Neutrophil (primary cell): ENCODE measurements around the gene UFSP1.
A peak's percentile ranks its signal among the peaks of the same experiment; 100 is the strongest.

Experiments
- H3K27ac ChIP-seq: fragments of 200-600 bp; sonication (generic); 2 replicates; pipeline ENCODE4 v1.5.1; 2016; ENCODE audit warnings: mild to moderate bottlenecking, moderate library complexity
- H3K27me3 ChIP-seq: fragments of 200-600 bp; sonication (generic); 2 replicates; pipeline ENCODE4 v1.6.0; 2016; ENCODE audit warnings: mild to moderate bottlenecking
- H3K36me3 ChIP-seq: fragments of 200-600 bp; sonication (generic); 2 replicates; pipeline ENCODE4 v1.5.1; 2017
- H3K4me1 ChIP-seq, 2 experiments: fragments of 200-600 bp in 1 of 2; sonication (generic) in 1 of 2; 1 replicate in 1 of 2; 2 replicates in 1 of 2; pipeline versions ENCODE4 v1.5.1 to v1.6.1; 2013 to 2016; ENCODE audit warnings: low read depth in 1 of 2, low read length in 1 of 2, mild to moderate bottlenecking in 1 of 2, moderate library complexity in 1 of 2; ENCODE audit not compliant: control insufficient read depth in 1 of 2, insufficient read depth in 1 of 2
- H3K4me3 ChIP-seq, 2 experiments: fragments of 200-600 bp in 1 of 2; sonication (generic) in 1 of 2; 1 replicate in 1 of 2; 2 replicates in 1 of 2; pipeline ENCODE4 v1.5.1; 2013 to 2016; ENCODE audit warnings: low read depth in 1 of 2, low read length in 1 of 2, mild to moderate bottlenecking in 1 of 2, moderate library complexity in 1 of 2
- H3K9me3 ChIP-seq: fragments of 200-600 bp; sonication (generic); 2 replicates; pipeline ENCODE4 v1.5.1; 2016
- CTCF ChIP-seq: fragments of 200-600 bp; sonication (generic); IDR thresholded peaks from 2 replicates; pipeline ENCODE4 v1.5.1; 2016; ENCODE audit warnings: antibody characterized with exemption

UFSP1 gene

DNA sequence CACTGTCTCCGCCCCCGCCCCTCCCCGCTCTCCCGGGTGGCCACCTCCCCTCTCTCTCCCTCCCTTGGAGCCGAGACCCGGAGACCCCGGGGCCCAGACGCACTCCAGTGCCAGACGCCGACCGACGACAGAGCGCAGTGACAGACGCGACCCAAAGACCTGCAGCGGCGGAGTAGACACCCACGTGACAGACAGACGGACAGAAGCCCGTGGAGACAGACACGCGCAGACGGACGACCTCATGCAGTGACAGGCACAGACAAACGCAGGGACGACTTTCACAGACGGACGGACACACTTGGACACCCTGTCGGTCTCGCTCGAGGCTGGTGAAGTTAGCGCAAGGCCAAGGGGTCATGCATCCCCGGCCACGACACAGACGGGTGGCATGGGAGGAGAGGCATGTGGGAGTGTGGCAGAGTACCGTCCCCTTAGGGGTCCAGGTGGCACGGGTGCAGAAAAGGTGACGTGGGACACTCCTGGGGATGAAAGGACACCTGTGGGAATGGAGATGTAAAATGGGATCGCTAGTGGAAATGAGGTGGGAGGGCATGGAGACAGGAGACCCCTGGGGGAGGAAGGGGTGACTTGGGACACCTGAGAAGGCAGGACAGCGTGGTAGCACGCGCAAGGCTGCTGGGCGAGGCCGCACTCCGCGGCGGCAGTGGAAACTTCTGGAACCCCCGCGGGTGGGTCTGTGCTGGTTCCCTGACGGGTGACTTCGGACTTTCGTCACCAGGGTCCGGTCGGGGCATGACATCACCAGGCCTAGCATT, 6.6 kb upstream of the UFSP1 start:
- TF ChIP-seq CTCF, result no peak
- H3K9me3 ChIP-seq, result no peaks in the 10 kb centered on the region
- no peaks in the 10 kb centered on the region for H3K36me3 ChIP-seq
- H3K4me3 ChIP-seq, result peak overlapping the region; percentile 47 to 57
- H3K27ac ChIP-seq, result no peak overlapping the region
- peaks cover 12 to 30% of the 10 kb centered on the region in 2 experiments for H3K4me1 ChIP-seq
- peaks cover 100% of the 10 kb centered on the region for H3K27me3 ChIP-seq

- H3K9me3 ChIP-seq, result no peaks in the 10 kb centered on the region
- H3K27ac ChIP-seq, result no peak within 1 kb of the TSS
- TF ChIP-seq CTCF, result no peak
- H3K36me3 ChIP-seq, result no peaks in the 10 kb centered on the region
- H3K27me3 ChIP-seq, result peaks cover 100% of the 10 kb centered on the region
- H3K4me1 ChIP-seq, result peaks cover 17 to 36% of the 10 kb centered on the region in 2 experiments
- peak within 1 kb of the TSS; percentile 47 to 57 for H3K4me3 ChIP-seq
These were observed 6.1 kb upstream of the UFSP1 start, which contains the start of gene ACHE for GRCh38 chr7:100895701-100895955. ACHE (minus strand) TSS chr7:100895888; CDS start chr7:100894232, 1,656 bp downstream.

DNA sequence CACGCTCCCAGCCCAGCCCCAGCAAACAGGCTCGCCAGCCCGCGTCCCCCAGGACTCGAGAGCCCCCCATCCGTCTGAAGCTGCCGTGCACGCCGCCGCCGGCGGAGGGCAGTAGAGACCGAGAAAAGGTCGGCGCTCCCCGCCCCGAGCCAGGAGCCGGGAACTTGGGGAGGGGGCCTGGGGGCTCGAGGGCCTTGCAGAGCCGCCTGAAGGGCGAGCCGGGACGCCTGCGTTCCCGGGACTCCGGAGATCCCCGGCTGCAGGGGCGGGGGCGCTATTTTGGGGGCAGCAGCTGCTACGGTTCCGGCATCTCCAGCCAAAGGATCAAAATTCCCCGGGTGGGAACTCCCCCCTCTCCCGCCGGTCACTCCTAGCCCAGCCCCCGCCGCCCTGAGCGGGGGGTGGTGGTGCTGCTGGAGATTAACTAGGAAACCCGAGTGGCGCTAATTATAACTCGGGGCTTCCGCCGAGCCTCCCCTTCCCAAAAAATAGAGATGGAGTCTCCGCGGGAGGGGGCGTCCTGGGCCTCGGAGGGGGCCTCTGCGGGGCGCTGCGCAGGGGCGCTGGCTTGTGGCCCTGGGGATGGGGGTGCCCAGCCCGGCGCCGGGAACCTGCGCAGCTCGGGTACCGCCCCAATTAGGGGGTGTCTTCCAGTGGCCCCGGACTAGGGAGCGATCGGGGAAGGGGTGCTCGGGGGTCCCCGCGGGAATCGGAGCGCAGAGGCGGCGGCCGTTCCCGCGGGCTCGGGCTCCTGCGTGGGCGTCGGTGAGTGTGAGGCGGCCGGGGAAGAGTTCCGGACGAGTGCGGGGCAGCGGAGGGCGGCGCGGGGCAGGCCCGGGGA, 5.6 kb upstream of the UFSP1 start:
- H3K36me3 ChIP-seq, result no peaks in the 10 kb centered on the region
- H3K27ac ChIP-seq, result no peak overlapping the region
- no peaks in the 10 kb centered on the region for H3K9me3 ChIP-seq
- peak overlapping the region in 1 of 2 experiments; percentile 57 for H3K4me3 ChIP-seq
- TF ChIP-seq CTCF, result peak; percentile 76
- peaks cover 100% of the 10 kb centered on the region for H3K27me3 ChIP-seq
- H3K4me1 ChIP-seq, result peaks cover 23 to 41% of the 10 kb centered on the region in 2 experiments

- H3K27me3 ChIP-seq, result peaks cover 93% of the 10 kb centered on the region
- no peak overlapping the region for H3K27ac ChIP-seq
- TF ChIP-seq CTCF, result no peak
- peaks cover 28 to 50% of the 10 kb centered on the region in 2 experiments for H3K4me1 ChIP-seq
- no peaks in the 10 kb centered on the region for H3K36me3 ChIP-seq
- no peaks in the 10 kb centered on the region for H3K9me3 ChIP-seq
- no peak overlapping the region for H3K4me3 ChIP-seq
These were observed 4.6 kb upstream of the UFSP1 start for GRCh38 chr7:100893910-100894721.

DNA sequence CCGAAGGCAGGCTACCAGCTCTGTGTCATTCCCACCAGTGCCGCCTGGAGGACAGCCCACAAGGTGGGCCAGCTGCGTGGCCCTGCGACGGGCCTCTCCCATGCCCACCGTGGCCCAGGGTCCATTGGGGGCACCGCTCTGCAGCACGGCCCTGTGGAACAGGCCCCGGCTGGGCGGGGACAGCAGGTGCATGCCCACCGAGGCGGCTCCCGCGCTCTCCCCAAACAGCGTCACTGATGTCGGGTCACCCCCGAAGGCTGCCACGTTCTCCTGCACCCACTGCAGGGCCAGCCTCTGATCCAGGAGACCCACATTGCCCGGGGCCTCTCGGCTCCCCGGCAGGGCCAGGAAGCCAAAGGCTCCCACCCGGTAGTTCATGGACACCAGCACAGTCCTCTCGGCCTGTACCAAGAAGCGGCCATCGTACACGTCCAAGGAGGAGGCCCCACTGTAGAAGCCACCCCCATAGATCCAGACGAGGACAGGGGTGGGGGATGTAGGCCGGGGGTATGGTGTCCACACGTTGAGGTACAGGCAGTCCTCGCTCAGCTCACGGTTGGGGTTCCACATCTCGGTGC, 3.9 kb upstream of the UFSP1 start:
- no peak for TF ChIP-seq CTCF
- H3K4me3 ChIP-seq, result no peak overlapping the region
- H3K9me3 ChIP-seq, result no peaks in the 10 kb centered on the region
- H3K4me1 ChIP-seq, result peaks cover 35 to 57% of the 10 kb centered on the region in 2 experiments
- peaks cover 86% of the 10 kb centered on the region for H3K27me3 ChIP-seq
- H3K36me3 ChIP-seq, result no peaks in the 10 kb centered on the region
- no peak overlapping the region for H3K27ac ChIP-seq
